ENCODE data around the gene TBPL2.
"Not testable (repeated sequence)": the region's sequence is repeated elsewhere in the genome, so short reads cannot be mapped to it uniquely, and the experiment has no call there.

TBPL2 gene

GRCh38 chr14:55399852-55400251, 40.6 kb downstream of the TBPL2 start:
- DNase-seq, result no peak

GRCh38 chr14:55399183-55399582, 41.2 kb downstream of the TBPL2 start:
- DNase-seq, result no peak

- DNase-seq, result no peak
Measured at GRCh38 chr14:55398679-55399078, 41.7 kb downstream of the TBPL2 start.

- DNase-seq, result no peak
Measured at GRCh38 chr14:55389330-55389729, 51.1 kb downstream of the TBPL2 start.

- DNase-seq, result no peak
Measured at GRCh38 chr14:55388160-55388559, 52.3 kb downstream of the TBPL2 start.

- no peak for DNase-seq
Measured at GRCh38 chr14:55387121-55387520, 53.3 kb downstream of the TBPL2 start.

- DNase-seq, result peak; percentile 24
Measured at GRCh38 chr14:55386037-55386808, 54.2 kb downstream of the TBPL2 start.

GRCh38 chr14:55384536-55384935, 55.9 kb downstream of the TBPL2 start:
- DNase-seq, result no peak

GRCh38 chr14:55383541-55384140, 56.8 kb downstream of the TBPL2 start:
- DNase-seq, result no peak

GRCh38 chr14:55383056-55383466, 57.4 kb downstream of the TBPL2 start:
- not testable (repeated sequence) for DNase-seq

- DNase-seq, result no peak
Measured at GRCh38 chr14:55382483-55382882, 57.9 kb downstream of the TBPL2 start.

- no peak for DNase-seq
Measured at GRCh38 chr14:55381561-55381960, 58.9 kb downstream of the TBPL2 start.

GRCh38 chr14:55381040-55381439, 59.4 kb downstream of the TBPL2 start:
- DNase-seq, result no peak

GRCh38 chr14:55377236-55377635, 63.2 kb downstream of the TBPL2 start:
- no peak for DNase-seq

GRCh38 chr14:55374771-55375170, 65.6 kb downstream of the TBPL2 start:
- no peak for DNase-seq

- no peak for DNase-seq
Measured at GRCh38 chr14:55373784-55374705, 66.4 kb downstream of the TBPL2 start.

GRCh38 chr14:55372825-55373224, 67.6 kb downstream of the TBPL2 start:
- DNase-seq, result no peak

GRCh38 chr14:55372423-55372822, 68.0 kb downstream of the TBPL2 start:
- no peak for DNase-seq

GRCh38 chr14:55370883-55371455, 69.4 kb downstream of the TBPL2 start:
- DNase-seq, result no peak

- DNase-seq, result no peak
Measured at GRCh38 chr14:55366271-55366670, 74.1 kb downstream of the TBPL2 start.

Measured in activated naive CD4-positive, alpha-beta T cell treated with anti-CD3 and anti-CD28 coated beads, Interleukin-2, amount 50 U/mL, for 16 hours (primary cell).